Chondrocyte (in vitro differentiated cells): ENCODE results near the gene ARHGEF10L. TPM values are rescaled to one million over a fixed set of nuclear protein-coding genes. Genes with fewer than 3 reads are reported as not detected.
A peak's percentile ranks its signal among the peaks of the same experiment; 100 is the strongest.

ENCODE experiments used
- DNase-seq: peaks from one replicate; pipeline ENCODE4 v3.0.0; 2021; ENCODE audit warnings: mixed read lengths, low spot score
- H3K27ac Mint-ChIP-seq: one replicate; pipeline ENCODE4 v1.8.0; 2021; ENCODE audit warnings: mild to moderate bottlenecking, moderate library complexity, mixed read lengths; ENCODE audit not compliant: unreplicated experiment
- H3K27me3 Mint-ChIP-seq: 2 replicates; pipeline ENCODE4 v1.8.0; 2021; ENCODE audit warnings: low read depth, mixed read lengths
- H3K36me3 Mint-ChIP-seq: 2 replicates; pipeline ENCODE4 v1.8.0; 2021; ENCODE audit warnings: low read depth, mixed read lengths
- H3K4me1 Mint-ChIP-seq: 2 replicates; pipeline ENCODE4 v1.8.0; 2021; ENCODE audit warnings: low read depth, mild to moderate bottlenecking, mixed read lengths
- H3K4me3 Mint-ChIP-seq: one replicate; pipeline ENCODE4 v1.8.0; 2021; ENCODE audit warnings: mild to moderate bottlenecking, moderate library complexity, mixed read lengths; ENCODE audit not compliant: unreplicated experiment
- H3K9me3 Mint-ChIP-seq: 2 replicates; pipeline ENCODE4 v1.8.0; 2021; ENCODE audit warnings: low read depth, mixed read lengths
- CTCF ChIP-seq: fragments of 200-600 bp; sonication (generic); IDR thresholded peaks from 2 replicates; pipeline ENCODE4 v1.5.0; 2021; ENCODE audit warnings: antibody characterized with exemption, mild to moderate bottlenecking, moderate library complexity
- total RNA-seq: library from RNA; stranded (reverse); gene quantifications from 3 replicates; pipeline ENCODE4 v1.2.1, GENCODE V29; 2021

ARHGEF10L gene
- total RNA-seq, 1 donor from 2014 or later = 40.0 TPM

GRCh38 chr1:17538428-17539117 is 925 bp upstream of the ARHGEF10L start:
- TF ChIP-seq CTCF = no peak
- H3K36me3 Mint-ChIP-seq = no peaks in the 10 kb centered on the region
- H3K27ac Mint-ChIP-seq = peak overlapping the region; percentile 72
- H3K4me3 Mint-ChIP-seq = peak overlapping the region; percentile 77
- DNase-seq = no peak
- H3K27me3 Mint-ChIP-seq = no peaks in the 10 kb centered on the region
- H3K4me1 Mint-ChIP-seq = peaks cover 21% of the 10 kb centered on the region
- no peaks in the 10 kb centered on the region for H3K9me3 Mint-ChIP-seq

DNA sequence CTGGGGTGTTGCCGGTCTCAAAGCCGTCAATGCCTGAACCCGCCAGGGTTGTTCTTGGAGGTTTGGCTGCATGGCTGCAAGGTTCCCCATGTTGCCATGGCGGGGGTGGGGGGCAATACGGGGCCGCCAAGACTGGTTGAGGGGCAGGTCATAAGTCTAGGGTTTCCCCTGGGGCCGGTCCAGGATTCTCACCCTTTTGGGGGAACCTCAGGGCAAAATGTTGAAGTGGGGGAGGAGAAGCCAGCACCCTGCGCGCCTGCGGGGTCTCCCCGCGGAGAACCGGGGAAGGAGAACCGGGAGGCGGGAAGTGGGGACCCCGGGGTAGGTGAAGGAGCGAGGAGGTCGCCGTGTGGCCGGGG is 401 bp upstream of the ARHGEF10L start:
- Mint-ChIP-seq H3K27me3 (no peaks in the 10 kb centered on the region), H3K4me1 (peaks cover 21% of the 10 kb centered on the region), H3K36me3 (no peaks in the 10 kb centered on the region), H3K4me3 (peak overlapping the region; percentile 77), H3K9me3 (no peaks in the 10 kb centered on the region), H3K27ac (peak overlapping the region; percentile 72)
- TF ChIP-seq CTCF = no peak
- no peak for DNase-seq

DNA sequence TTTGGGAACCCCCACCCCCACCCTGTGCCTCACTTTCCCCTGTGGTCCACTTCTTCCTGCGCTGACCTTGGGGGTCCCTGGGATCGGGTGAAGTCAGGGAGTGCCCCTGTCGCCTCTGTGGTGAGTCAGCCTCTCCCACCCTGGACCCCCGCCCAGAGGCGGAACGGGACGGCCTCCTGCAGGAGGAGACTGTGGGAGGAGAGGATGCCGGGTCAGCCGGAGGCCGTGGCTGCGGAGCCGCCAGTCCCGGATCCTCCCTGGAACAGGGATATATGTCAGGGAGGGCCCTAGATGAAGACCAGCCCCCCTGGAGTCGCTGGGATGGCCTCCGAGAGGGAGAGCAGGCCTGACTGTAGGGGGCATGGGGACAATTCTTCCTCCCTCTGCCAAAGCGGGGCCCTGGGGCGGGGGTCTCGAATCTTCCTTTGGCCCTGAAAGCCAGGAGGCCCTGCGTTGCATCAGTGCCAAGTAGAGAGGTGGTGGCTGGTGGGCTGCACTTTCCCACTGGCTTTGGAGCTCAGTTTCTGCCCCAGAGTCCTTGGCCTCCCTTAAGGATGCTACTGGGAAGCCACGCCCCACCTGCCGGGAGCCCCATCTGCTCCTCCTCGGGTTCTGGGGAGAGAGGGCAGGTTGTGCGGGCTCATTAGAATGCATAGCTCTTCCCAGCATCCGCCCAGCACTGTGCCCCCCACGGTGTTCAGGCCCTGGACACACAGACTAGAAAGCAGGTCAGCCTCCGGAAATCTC is 930 bp downstream of the ARHGEF10L start:
- H3K4me1 Mint-ChIP-seq = peaks cover 30% of the 10 kb centered on the region
- no peak for DNase-seq
- H3K27ac Mint-ChIP-seq = peak overlapping the region; percentile 87
- H3K4me3 Mint-ChIP-seq = peak overlapping the region; percentile 85
- TF ChIP-seq CTCF = no peak
- no peaks in the 10 kb centered on the region for H3K36me3 Mint-ChIP-seq
- H3K9me3 Mint-ChIP-seq = no peaks in the 10 kb centered on the region
- no peaks in the 10 kb centered on the region for H3K27me3 Mint-ChIP-seq

- Mint-ChIP-seq H3K9me3 (no peaks in the 10 kb centered on the region), H3K4me1 (peaks cover 50% of the 10 kb centered on the region), H3K27me3 (no peaks in the 10 kb centered on the region), H3K27ac (no peak overlapping the region), H3K4me3 (no peak overlapping the region), H3K36me3 (no peaks in the 10 kb centered on the region)
- no peak for DNase-seq
- no peak for TF ChIP-seq CTCF
These were observed 3.1 kb downstream of the ARHGEF10L start for GRCh38 chr1:17542645-17543044.

- no peaks in the 10 kb centered on the region for H3K27me3 Mint-ChIP-seq
- H3K36me3 Mint-ChIP-seq = no peaks in the 10 kb centered on the region
- no peak overlapping the region for H3K4me3 Mint-ChIP-seq
- H3K4me1 Mint-ChIP-seq = peaks cover 41% of the 10 kb centered on the region
- no peak for DNase-seq
- no peaks in the 10 kb centered on the region for H3K9me3 Mint-ChIP-seq
- peak overlapping the region; percentile 70 for H3K27ac Mint-ChIP-seq
- TF ChIP-seq CTCF = no peak
These were observed 5.4 kb downstream of the ARHGEF10L start for GRCh38 chr1:17544776-17545350.
